ENCODE data around the gene MS4A5.
"Not testable (repeated sequence)": the region's sequence is repeated elsewhere in the genome, so short reads cannot be mapped to it uniquely, and the experiment has no call there.

MS4A5 gene

GRCh38 chr11:60429272-60429671 lies at the start of gene MS4A5:
TSS of gene MS4A5 (plus strand) at chr11:60429572. CDS start at chr11:60429675, 103 bp downstream.
- no peak for DNase-seq

GRCh38 chr11:60389279-60389910 lies 40.0 kb upstream of the MS4A5 start:
- no peak for DNase-seq

GRCh38 chr11:60390419-60390818 lies 39.0 kb upstream of the MS4A5 start:
- no peak for DNase-seq

GRCh38 chr11:60392361-60392760 lies 37.0 kb upstream of the MS4A5 start:
- no peak for DNase-seq

GRCh38 chr11:60393016-60393415 lies 36.4 kb upstream of the MS4A5 start:
- no peak for DNase-seq

GRCh38 chr11:60394666-60395380 lies 34.5 kb upstream of the MS4A5 start:
- DNase-seq = no peak

GRCh38 chr11:60396382-60396781 lies 33.0 kb upstream of the MS4A5 start, which contains the start of gene MS4A14:
TSS of gene MS4A14 (plus strand) at chr11:60396459. CDS start at chr11:60396579, 120 bp downstream.
- no peak for DNase-seq

- no peak for DNase-seq
Measured at GRCh38 chr11:60396799-60397198, 32.6 kb upstream of the MS4A5 start.

GRCh38 chr11:60420015-60420414 lies 9.4 kb upstream of the MS4A5 start:
- no peak for DNase-seq

- DNase-seq = no peak
Measured at GRCh38 chr11:60422609-60423008, 6.8 kb upstream of the MS4A5 start.

GRCh38 chr11:60428517-60428916 lies 855 bp upstream of the MS4A5 start:
- DNase-seq = no peak

- no peak for DNase-seq
Measured at GRCh38 chr11:60431251-60431650, 1.9 kb downstream of the MS4A5 start.

GRCh38 chr11:60433401-60433800 lies 4.0 kb downstream of the MS4A5 start:
- DNase-seq = no peak

GRCh38 chr11:60447070-60447469 lies 17.7 kb downstream of the MS4A5 start:
- no peak for DNase-seq

GRCh38 chr11:60447846-60448245 lies 18.5 kb downstream of the MS4A5 start:
- no peak for DNase-seq

- not testable (repeated sequence) for DNase-seq
Measured at GRCh38 chr11:60451185-60451584, 21.8 kb downstream of the MS4A5 start.

- no peak for DNase-seq
Measured at GRCh38 chr11:60454212-60454611, 24.8 kb downstream of the MS4A5 start.

GRCh38 chr11:60455531-60456042 lies 26.2 kb downstream of the MS4A5 start, which contains the start of gene MS4A1:
TSS of gene MS4A1 (plus strand) at chr11:60455847. CDS start at chr11:60462375, 6,528 bp downstream.
- no peak for DNase-seq

- no peak for DNase-seq
Measured at GRCh38 chr11:60457576-60457975, 28.2 kb downstream of the MS4A5 start.

GRCh38 chr11:60459345-60459744 lies 30.0 kb downstream of the MS4A5 start:
- no peak for DNase-seq

GRCh38 chr11:60468829-60469228 lies 39.5 kb downstream of the MS4A5 start:
- DNase-seq = no peak

- no peak for DNase-seq
Measured at GRCh38 chr11:60469723-60470122, 40.4 kb downstream of the MS4A5 start.

- no peak for DNase-seq
Measured at GRCh38 chr11:60477035-60477445, 47.7 kb downstream of the MS4A5 start.

- DNase-seq = no peak
Measured at GRCh38 chr11:60482361-60482760, 53.0 kb downstream of the MS4A5 start.
